OCI-LY3 (cell line): ENCODE results near the gene TTYH3.

ENCODE experiments used
- H2AFZ ChIP-seq: fragments of 200-600, 300-600 bp; shearing (Covaris generic); 2 replicates; pipeline ENCODE4 v1.6.0; 2014; ENCODE audit warnings: antibody characterized with exemption, low read depth, low read length
- H3K27ac ChIP-seq: fragments of 200-600, 300-600 bp; sonication (generic); 2 replicates; pipeline ENCODE4 v1.5.1; 2014; ENCODE audit warnings: mild to moderate bottlenecking, low read length, moderate library complexity, mixed read lengths
- H3K27me3 ChIP-seq: fragments of 200-600, 300-600 bp; sonication (generic); 2 replicates; pipeline ENCODE4 v1.6.1; 2014; ENCODE audit warnings: low read depth, low read length, mixed read lengths
- H3K36me3 ChIP-seq: fragments of 200-600, 300-600 bp; sonication (generic); replicated peaks from 2 replicates; pipeline ENCODE3; 2014; ENCODE audit warnings: low read depth, low read length, mixed read lengths
- H3K4me1 ChIP-seq: fragments of 300-600, 200-600 bp; sonication (generic); 2 replicates; pipeline ENCODE4 v1.6.1; 2014; ENCODE audit warnings: low read length, mixed read lengths
- H3K4me2 ChIP-seq: fragments of 200-600, 300-600 bp; sonication (generic); 2 replicates; pipeline ENCODE4 v1.6.1; 2014; ENCODE audit warnings: low read length, mixed read lengths
- H3K4me3 ChIP-seq: fragments of 300-600, 200-600 bp; sonication (generic); 2 replicates; pipeline ENCODE4 v1.5.1; 2014; ENCODE audit warnings: antibody characterized with exemption, mild to moderate bottlenecking, low read length, moderate library complexity
- H3K79me2 ChIP-seq: fragments of 300-600, 200-600 bp; shearing (Covaris generic); 2 replicates; pipeline ENCODE4 v1.6.1; 2014; ENCODE audit warnings: mild to moderate bottlenecking, low read length, mixed read lengths
- H3K9ac ChIP-seq: fragments of 300-600, 200-600 bp; shearing (Covaris generic); 2 replicates; pipeline ENCODE4 v1.6.0; 2014; ENCODE audit warnings: mild to moderate bottlenecking, low read length, moderate library complexity
- H3K9me3 ChIP-seq: fragments of 200-600, 300-600 bp; shearing (Covaris generic); 2 replicates; pipeline ENCODE4 v1.6.1; 2014; ENCODE audit warnings: low read length, mixed read lengths; ENCODE audit not compliant: insufficient read depth
- H4K20me1 ChIP-seq: fragments of 200-600, 300-600 bp; sonication (generic); 2 replicates; pipeline ENCODE4 v1.6.1; 2016; ENCODE audit warnings: low read length, mixed read lengths; ENCODE audit not compliant: insufficient read depth
- CTCF ChIP-seq: fragments of 200-600, 300-600 bp; sonication (generic); IDR thresholded peaks from 2 replicates; pipeline ENCODE4 v1.5.1; 2014; ENCODE audit warnings: antibody characterized with exemption, low read length, low read depth
- EZH2phosphoT487 ChIP-seq: fragments of 200-600 bp; shearing (Covaris generic); IDR thresholded peaks from 2 replicates; pipeline ENCODE4 v1.6.1; 2018; ENCODE audit warnings: antibody characterized with exemption, mixed run types, low read depth

Gene TTYH3

GRCh38 chr7:2634267-2635145, 2.7 kb downstream of the TTYH3 start:
- no peaks in the 10 kb centered on the region for H3K36me3 ChIP-seq
- no peak overlapping the region for H3K9ac ChIP-seq
- no peaks in the 10 kb centered on the region; the same call in 1 of the 2 replicates for H3K79me2 ChIP-seq
- H3K4me1 ChIP-seq, result peaks cover 25% of the 10 kb centered on the region
- no peaks in the 10 kb centered on the region for H3K27me3 ChIP-seq
- H3K27ac ChIP-seq, result no peak overlapping the region
- peaks cover 12% of the 10 kb centered on the region; the same call in 1 of the 2 replicates for H4K20me1 ChIP-seq
- 0 out of 2 replicates have a peak overlapping the region, but pooled peaks have one; percentile 84 for H3K4me2 ChIP-seq
- no peaks in the 10 kb centered on the region for H3K9me3 ChIP-seq
- no peak overlapping the region for H2AFZ ChIP-seq
- TF ChIP-seq EZH2phosphoT487, result no peak
- TF ChIP-seq CTCF, result no peak
- no peak overlapping the region for H3K4me3 ChIP-seq

- no peaks in the 10 kb centered on the region for H3K36me3 ChIP-seq
- H3K9me3 ChIP-seq, result no peaks in the 10 kb centered on the region
- no peak overlapping the region for H3K4me3 ChIP-seq
- H3K27ac ChIP-seq, result no peak overlapping the region
- H3K4me1 ChIP-seq, result peaks cover 25% of the 10 kb centered on the region
- no peak overlapping the region for H2AFZ ChIP-seq
- H3K27me3 ChIP-seq, result no peaks in the 10 kb centered on the region
- peaks cover 12% of the 10 kb centered on the region; the same call in 1 of the 2 replicates for H4K20me1 ChIP-seq
- H3K4me2 ChIP-seq, result no peak overlapping the region
- H3K9ac ChIP-seq, result no peak overlapping the region
- TF ChIP-seq EZH2phosphoT487, result no peak
- no peak for TF ChIP-seq CTCF
- no peaks in the 10 kb centered on the region; the same call in 1 of the 2 replicates for H3K79me2 ChIP-seq
Observed at GRCh38 chr7:2635148-2635668, 3.4 kb downstream of the TTYH3 start.

GRCh38 chr7:2635810-2636701, 4.3 kb downstream of the TTYH3 start:
- H3K9ac ChIP-seq, result no peak overlapping the region
- no peaks in the 10 kb centered on the region for H3K27me3 ChIP-seq
- TF ChIP-seq EZH2phosphoT487 (no peak), CTCF (no peak)
- no peak overlapping the region for H2AFZ ChIP-seq
- no peak overlapping the region for H3K4me2 ChIP-seq
- peaks cover 12% of the 10 kb centered on the region; the same call in 1 of the 2 replicates for H4K20me1 ChIP-seq
- H3K27ac ChIP-seq, result no peak overlapping the region
- H3K9me3 ChIP-seq, result no peaks in the 10 kb centered on the region
- peaks cover 28% of the 10 kb centered on the region for H3K4me1 ChIP-seq
- no peaks in the 10 kb centered on the region; the same call in 1 of the 2 replicates for H3K79me2 ChIP-seq
- H3K36me3 ChIP-seq, result no peaks in the 10 kb centered on the region
- H3K4me3 ChIP-seq, result no peak overlapping the region
